MG63 (cell line): Measurements from ENCODE around the gene PLK2. TPM values are rescaled to one million over a fixed set of nuclear protein-coding genes. Genes with fewer than 3 reads are reported as not detected.

Experiments used
- DNase-seq: peaks from one replicate; pipeline ENCODE4 v3.0.0-alpha.2; 2020
- H3K27me3 ChIP-seq: fragments of 250-450 bp; sonication (Bioruptor Pico); 2 replicates; pipeline ENCODE4 v1.5.1; 2020; ENCODE audit warnings: mild to moderate bottlenecking, moderate library complexity
- H3K36me3 ChIP-seq: fragments of 250-450 bp; sonication (Bioruptor Pico); 2 replicates; pipeline ENCODE4 v1.5.1; 2020; ENCODE audit warnings: mild to moderate bottlenecking, moderate library complexity
- H3K4me3 ChIP-seq: fragments of 250-450 bp; sonication (Bioruptor Pico); 2 replicates; pipeline ENCODE4 v1.5.1; 2020; ENCODE audit warnings: mild to moderate bottlenecking, moderate library complexity
- H3K9me3 ChIP-seq: fragments of 250-450 bp; sonication (Bioruptor Pico); 2 replicates; pipeline ENCODE4 v1.5.1; 2020; ENCODE audit warnings: mild to moderate bottlenecking, moderate library complexity
- total RNA-seq: library from RNA; depleted of rRNA; stranded (reverse); fragments of >200 nt; shearing (Covaris generic); gene quantifications from 2 replicates; pipeline ENCODE4 v1.2.3, GENCODE V29; 2014; ENCODE audit warnings: low replicate concordance; rRNA removed

The PLK2 gene
- total RNA-seq, 1 experiment from 2014 or later, result 575 TPM

GRCh38 chr5:58431832-58432231, 28.1 kb downstream of the PLK2 start:
- H3K9me3 ChIP-seq, result no peaks in the 10 kb centered on the region
- no peak overlapping the region for H3K4me3 ChIP-seq
- no peak for DNase-seq
- no peaks in the 10 kb centered on the region for H3K27me3 ChIP-seq
- no peaks in the 10 kb centered on the region for H3K36me3 ChIP-seq

GRCh38 chr5:58412932-58413331, 47.0 kb downstream of the PLK2 start:
- DNase-seq, result no peak
- Histone ChIP-seq H3K27me3 (no peaks in the 10 kb centered on the region), H3K9me3 (no peaks in the 10 kb centered on the region), H3K36me3 (no peaks in the 10 kb centered on the region), H3K4me3 (no peak overlapping the region)

- no peak for DNase-seq
- H3K27me3 ChIP-seq, result no peaks in the 10 kb centered on the region
- no peak overlapping the region for H3K4me3 ChIP-seq
- H3K9me3 ChIP-seq, result no peaks in the 10 kb centered on the region
- H3K36me3 ChIP-seq, result no peaks in the 10 kb centered on the region
Measured at GRCh38 chr5:58412081-58412480, 47.8 kb downstream of the PLK2 start.

GRCh38 chr5:58411372-58411771, 48.5 kb downstream of the PLK2 start:
- Histone ChIP-seq H3K9me3 (no peaks in the 10 kb centered on the region), H3K36me3 (no peaks in the 10 kb centered on the region), H3K27me3 (no peaks in the 10 kb centered on the region), H3K4me3 (no peak overlapping the region)
- DNase-seq, result no peak

- no peaks in the 10 kb centered on the region for H3K36me3 ChIP-seq
- H3K9me3 ChIP-seq, result no peaks in the 10 kb centered on the region
- no peak overlapping the region for H3K4me3 ChIP-seq
- DNase-seq, result no peak
- no peaks in the 10 kb centered on the region for H3K27me3 ChIP-seq
Measured at GRCh38 chr5:58410441-58410840, 49.4 kb downstream of the PLK2 start.

- no peaks in the 10 kb centered on the region for H3K27me3 ChIP-seq
- H3K9me3 ChIP-seq, result no peaks in the 10 kb centered on the region
- DNase-seq, result peak; percentile 40
- no peaks in the 10 kb centered on the region for H3K36me3 ChIP-seq
- no peak overlapping the region for H3K4me3 ChIP-seq
Measured at GRCh38 chr5:58407042-58407719, 52.7 kb downstream of the PLK2 start.

GRCh38 chr5:58406394-58406793, 53.5 kb downstream of the PLK2 start:
- no peak for DNase-seq
- H3K4me3 ChIP-seq, result no peak overlapping the region
- H3K36me3 ChIP-seq, result no peaks in the 10 kb centered on the region
- no peaks in the 10 kb centered on the region for H3K9me3 ChIP-seq
- no peaks in the 10 kb centered on the region for H3K27me3 ChIP-seq

GRCh38 chr5:58405175-58405574, 54.7 kb downstream of the PLK2 start:
- Histone ChIP-seq H3K36me3 (no peaks in the 10 kb centered on the region), H3K4me3 (no peak overlapping the region), H3K27me3 (no peaks in the 10 kb centered on the region), H3K9me3 (no peaks in the 10 kb centered on the region)
- DNase-seq, result no peak

GRCh38 chr5:58404734-58405133, 55.2 kb downstream of the PLK2 start:
- Histone ChIP-seq H3K27me3 (no peaks in the 10 kb centered on the region), H3K4me3 (no peak overlapping the region), H3K36me3 (no peaks in the 10 kb centered on the region), H3K9me3 (no peaks in the 10 kb centered on the region)
- DNase-seq, result no peak

Other genes starting within 250 kb of the PLK2 start
- not detected in 2 replicates for gene GAPT, start 31.3 kb upstream of the PLK2 start, total RNA-seq
- not detected in 2 replicates for gene RAB3C, start 123.0 kb upstream of the PLK2 start, total RNA-seq